ENCODE results near the gene AKAP8.

GRCh38 chr19:15365264-15365663 lies 14.3 kb downstream of the AKAP8 start:
- TF ChIP-seq TEAD4 (IDR thresholded peaks at IDR 0.05) (no peak), EGR1 (IDR thresholded peaks at IDR 0.05) (no peak), TAF1 (IDR thresholded peaks at IDR 0.05; ENCODE audit: low read depth) (no peak)

All from Ishikawa (cell line).